Fibroblast of skin of scalp (primary cell): ENCODE measurements around the gene GMPPA.

ENCODE experiments used
- DNase-seq: peaks from one replicate; pipeline ENCODE4 v3.0.0-alpha.2; 2013

The GMPPA gene

GRCh38 chr2:219486380-219486959 is 12.2 kb upstream of the GMPPA start:
- DNase-seq: no peak

DNA sequence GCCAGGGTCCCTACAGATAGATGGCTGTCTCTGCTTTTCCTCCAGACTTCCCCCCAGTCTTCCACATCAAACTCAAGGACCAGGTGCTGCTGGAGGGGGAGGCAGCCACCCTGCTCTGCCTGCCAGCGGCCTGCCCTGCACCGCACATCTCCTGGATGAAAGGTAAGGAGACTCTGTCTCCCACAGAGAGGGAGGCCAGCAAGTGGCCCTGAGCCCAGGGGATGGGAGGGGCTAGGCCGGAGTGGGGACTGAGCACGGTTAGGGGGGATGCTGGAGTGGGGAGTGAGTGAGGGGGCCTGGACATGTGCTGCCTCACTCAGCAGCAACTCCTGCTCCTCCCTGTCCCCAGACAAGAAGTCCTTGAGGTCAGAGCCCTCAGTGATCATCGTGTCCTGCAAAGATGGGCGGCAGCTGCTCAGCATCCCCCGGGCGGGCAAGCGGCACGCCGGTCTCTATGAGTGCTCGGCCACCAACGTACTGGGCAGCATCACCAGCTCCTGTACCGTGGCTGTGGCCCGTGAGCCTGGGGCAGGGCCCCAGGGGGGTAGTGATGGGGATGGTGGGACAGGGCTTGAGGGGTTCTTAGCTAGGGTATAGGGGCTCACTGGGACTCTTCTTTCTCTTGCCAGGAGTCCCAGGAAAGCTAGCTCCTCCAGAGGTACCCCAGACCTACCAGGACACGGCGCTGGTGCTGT is 10.4 kb upstream of the GMPPA start:
- no peak for DNase-seq

GRCh38 chr2:219488844-219489194 is 9.9 kb upstream of the GMPPA start:
- DNase-seq: no peak

DNA sequence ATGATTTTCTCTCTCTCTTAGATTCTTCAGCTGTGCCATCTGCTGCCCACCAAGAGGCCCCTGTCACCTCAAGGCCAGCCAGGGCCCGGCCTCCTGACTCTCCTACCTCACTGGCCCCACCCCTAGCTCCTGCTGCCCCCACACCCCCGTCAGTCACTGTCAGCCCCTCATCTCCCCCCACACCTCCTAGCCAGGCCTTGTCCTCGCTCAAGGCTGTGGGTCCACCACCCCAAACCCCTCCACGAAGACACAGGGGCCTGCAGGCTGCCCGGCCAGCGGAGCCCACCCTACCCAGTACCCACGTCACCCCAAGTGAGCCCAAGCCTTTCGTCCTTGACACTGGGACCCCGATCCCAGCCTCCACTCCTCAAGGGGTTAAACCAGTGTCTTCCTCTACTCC is 9.4 kb upstream of the GMPPA start:
- DNase-seq: no peak

DNA sequence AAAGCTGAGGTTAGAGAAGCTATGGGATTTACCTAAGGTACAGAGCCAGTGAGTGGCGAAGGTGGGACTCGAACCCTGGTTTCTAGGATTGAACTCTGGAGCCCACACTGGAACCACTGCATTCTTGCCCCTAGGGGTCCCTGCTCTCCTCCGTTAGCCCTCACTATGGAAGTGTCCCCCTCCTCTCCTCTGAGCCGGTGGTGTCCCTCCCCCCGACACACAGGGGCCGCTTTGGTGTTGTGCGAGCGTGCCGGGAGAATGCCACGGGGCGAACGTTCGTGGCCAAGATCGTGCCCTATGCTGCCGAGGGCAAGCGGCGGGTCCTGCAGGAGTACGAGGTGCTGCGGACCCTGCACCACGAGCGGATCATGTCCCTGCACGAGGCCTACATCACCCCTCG is 8.5 kb upstream of the GMPPA start:
- DNase-seq: no peak

- DNase-seq: no peak
Measured at GRCh38 chr2:219490600-219491130, 8.0 kb upstream of the GMPPA start.

DNA sequence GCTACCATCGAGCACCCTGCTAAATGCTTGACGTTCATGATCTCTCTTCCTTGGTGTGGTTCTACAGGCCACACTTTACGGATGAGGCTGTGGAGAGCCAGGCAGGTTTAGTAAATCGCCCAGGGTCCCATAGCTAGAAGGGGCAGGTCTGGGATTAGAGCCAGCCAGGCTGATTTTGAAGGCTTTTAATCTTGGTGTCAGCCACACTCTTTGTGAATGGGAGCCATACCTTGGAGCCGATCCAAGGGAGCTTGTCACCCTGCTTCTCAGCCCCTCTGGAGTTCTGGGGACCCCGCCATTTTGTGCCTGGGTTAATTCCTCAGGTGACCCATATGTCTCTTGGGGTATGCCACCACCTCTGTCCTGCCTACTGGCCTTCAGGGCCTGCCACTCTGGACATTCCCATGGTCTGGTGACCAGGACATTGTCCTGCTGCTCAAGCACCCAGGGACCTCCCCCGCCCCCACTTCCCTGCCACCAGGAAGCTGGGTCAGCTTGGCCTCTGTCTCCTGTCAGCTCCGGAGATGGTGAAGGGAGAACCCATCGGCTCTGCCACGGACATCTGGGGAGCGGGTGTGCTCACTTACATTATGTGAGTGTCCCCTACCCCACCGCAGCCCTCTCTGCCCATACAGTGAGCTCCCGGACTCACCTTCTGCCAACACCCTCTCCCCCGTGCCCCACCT is 7.3 kb upstream of the GMPPA start:
- DNase-seq: no peak

- DNase-seq: no peak
Measured at GRCh38 chr2:219492575-219492974, 6.1 kb upstream of the GMPPA start.

GRCh38 chr2:219493086-219493485 is 5.6 kb upstream of the GMPPA start:
- no peak for DNase-seq

- DNase-seq: no peak
Measured at GRCh38 chr2:219494952-219495530, 3.6 kb upstream of the GMPPA start.

DNA sequence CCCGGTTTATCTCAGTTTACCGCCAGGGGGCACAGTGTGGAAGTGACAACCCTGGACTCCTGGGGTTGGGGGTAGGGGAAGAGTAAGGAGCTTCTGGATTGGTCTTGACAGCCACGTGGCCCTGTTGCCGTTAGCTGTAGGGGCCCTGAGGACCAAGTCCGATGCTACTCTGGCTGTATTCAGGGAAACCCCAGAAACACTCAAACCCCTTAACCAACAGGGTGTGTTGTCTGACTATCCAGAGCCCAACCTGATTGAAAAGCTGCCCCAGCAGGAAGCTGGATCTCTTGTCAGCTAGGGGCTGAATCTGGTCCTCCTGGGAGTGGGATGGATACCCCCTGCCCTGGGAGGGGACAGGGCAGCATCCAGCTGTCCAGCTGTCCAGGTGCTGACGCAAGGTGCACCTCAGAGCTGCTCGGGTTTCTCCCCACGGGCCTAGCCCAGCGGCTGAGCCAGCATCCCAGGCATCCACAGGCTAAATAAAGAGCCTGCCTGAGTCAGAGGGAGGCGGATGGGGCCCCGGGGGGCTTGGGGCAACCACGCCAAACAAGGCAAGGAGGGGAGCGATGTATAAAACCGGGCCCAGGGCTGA is 3.1 kb upstream of the GMPPA start:
- peak; percentile 87 for DNase-seq

GRCh38 chr2:219496247-219496824 is 2.4 kb upstream of the GMPPA start:
- DNase-seq: no peak

- no peak for DNase-seq
Measured at GRCh38 chr2:219496825-219497494, 1.7 kb upstream of the GMPPA start.

- DNase-seq: peak; percentile 77
Measured at GRCh38 chr2:219497495-219498279, 1.0 kb upstream of the GMPPA start.

DNA sequence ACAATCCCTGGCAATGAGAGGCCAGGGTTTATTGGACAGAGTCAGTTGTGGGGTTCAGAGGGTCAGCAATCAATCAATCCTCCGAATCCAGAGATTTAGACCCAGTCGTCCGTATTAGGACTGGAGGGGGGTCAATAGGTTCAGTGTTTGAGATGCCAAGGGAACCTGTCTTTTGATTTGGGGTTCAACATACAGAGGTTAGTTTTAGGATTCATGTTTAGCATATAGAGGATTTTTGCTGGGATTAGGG is 292 bp downstream of the GMPPA start:
- no peak for DNase-seq

- no peak for DNase-seq
Measured at GRCh38 chr2:219499555-219499954, 864 bp downstream of the GMPPA start.

GRCh38 chr2:219500135-219500534 is 1.4 kb downstream of the GMPPA start:
- DNase-seq: peak; percentile 65

GRCh38 chr2:219501849-219502248 is 3.2 kb downstream of the GMPPA start:
- no peak for DNase-seq

GRCh38 chr2:219502618-219503017 is 3.9 kb downstream of the GMPPA start:
- DNase-seq: no peak

GRCh38 chr2:219505585-219505984 is 6.9 kb downstream of the GMPPA start:
- DNase-seq: no peak

DNA sequence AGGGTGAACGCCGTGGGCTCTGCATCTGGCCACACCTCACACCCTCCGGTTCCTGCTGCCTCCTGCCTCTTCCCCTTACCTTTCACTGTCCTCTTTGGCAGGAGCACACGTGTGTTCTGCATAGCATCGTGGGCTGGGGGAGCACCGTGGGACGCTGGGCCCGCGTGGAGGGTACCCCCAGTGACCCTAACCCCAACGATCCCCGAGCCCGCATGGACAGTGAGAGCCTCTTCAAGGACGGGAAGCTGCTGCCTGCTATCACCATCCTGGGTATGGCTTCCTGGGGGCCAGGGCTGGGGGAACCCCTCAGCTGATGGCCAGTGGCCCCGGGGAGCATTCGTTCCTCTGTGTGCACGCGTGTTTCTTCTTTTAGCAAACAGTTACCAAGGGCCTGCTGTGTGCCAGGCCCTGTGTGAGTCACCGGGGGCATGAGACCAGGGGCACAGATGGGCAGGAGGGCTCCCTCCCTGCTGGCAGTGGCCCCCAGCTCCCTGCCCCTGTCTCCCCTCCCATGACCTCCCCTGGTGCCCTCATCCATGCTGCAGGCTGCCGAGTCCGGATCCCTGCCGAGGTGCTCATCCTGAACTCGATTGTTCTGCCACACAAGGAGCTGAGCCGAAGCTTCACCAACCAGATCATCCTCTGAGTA is 7.6 kb downstream of the GMPPA start:
- DNase-seq: no peak
